ENCODE results near the gene DNM2. TPM values are rescaled to one million over a fixed set of nuclear protein-coding genes. Genes with fewer than 3 reads are reported as not detected.
A peak's percentile ranks its signal among the peaks of the same experiment; 100 is the strongest.

The DNM2 gene
- total and polyA plus RNA-seq, 10 of the 15 experiments (the other 5 are each of a cell fraction or from before 2014, with no cell fraction given) = 1.2 to 146 (median 68.9) TPM

DNA sequence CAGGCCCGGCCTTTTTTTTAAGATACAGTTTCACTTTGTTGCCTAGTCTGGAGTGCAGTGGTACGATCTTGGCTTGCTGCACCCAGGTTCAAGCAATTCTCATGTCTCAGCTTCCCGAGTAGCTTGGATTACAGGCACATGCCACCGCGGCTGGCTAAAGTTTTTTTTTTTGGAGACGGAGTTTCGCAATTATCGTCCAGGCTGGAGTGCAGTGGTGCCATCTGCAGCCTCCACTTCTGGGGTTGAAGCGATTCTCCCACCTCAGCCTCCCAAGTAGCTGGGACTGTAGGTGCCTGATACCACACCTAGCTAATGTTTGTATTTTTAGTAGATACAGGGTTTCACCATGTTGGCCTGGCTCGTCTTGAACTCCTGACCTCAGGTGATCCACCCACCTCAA, 148.6 kb downstream of the DNM2 start:
- Histone ChIP-seq H3K4me2 (ENCODE audit: control insufficient read depth, insufficient read depth) (no peak overlapping the region), H2AFZ (ENCODE audit: control insufficient read depth, low read depth, low read length) (no peak overlapping the region), H4K20me1 (ENCODE audit: control insufficient read depth, insufficient read depth) (no peaks in the 10 kb centered on the region), H3K4me3 (no peak overlapping the region), H3K27me3 (replicated peaks in 1 of 2; ENCODE audit: control insufficient read depth in 2 of 2, insufficient read depth in 2 of 2, low read length in 1 of 2) (no peaks in the 10 kb centered on the region), H3K79me2 (ENCODE audit: control insufficient read depth, insufficient read depth, low read length) (no peaks in the 10 kb centered on the region; the same call in 1 of the 2 replicates), H3K9me3 (replicated peaks; ENCODE audit: control insufficient read depth, insufficient read depth, low read length) (no peaks in the 10 kb centered on the region), H3K36me3 (ENCODE audit: control insufficient read depth in 2 of 2, insufficient read depth in 2 of 2, low read length in 1 of 2) (no peaks in the 10 kb centered on the region), H3K9ac (ENCODE audit: control insufficient read depth, insufficient read depth, low read length) (no peak overlapping the region), H3K27ac (ENCODE audit: control insufficient read depth, insufficient read depth) (no peak overlapping the region), H3K4me1 (ENCODE audit: control insufficient read depth, insufficient read depth, low read length) (peaks cover 16% of the 10 kb centered on the region)
- ATAC-seq (no peak), DNase-seq (ENCODE audit: low read depth, low spot score) (no peak), FAIRE-seq (no peak)
- no TSS peak for BruUV-seq (replicated peaks)
- SMC1A ChIA-PET (ENCODE audit: uncharacterized antibody, unreplicated experiment) = interaction anchor here (0.7 to 6.9 kb wide), 4 partner anchors 12 to 160 kb away, joined by 3 to 102 read pairs (median 9); partner anchors contain the start of genes DNM2 and TMED1
- intact Hi-C loops (cut with micrococcal nuclease; ENCODE audit: unreplicated experiment) (no loop called here), in situ Hi-C loops (cut with MboI) (no loop called here)
- POLR2A ChIA-PET = interaction anchor here (0.6 to 4.6 kb wide), 4 partner anchors 10 to 299 kb away, joined by 3 to 34 read pairs (median 4); partner anchors contain the start of gene DNM2
- RAD21 ChIA-PET (ENCODE audit: unreplicated experiment) = interaction anchor here (1.0 to 5.8 kb wide), 5 partner anchors 13 to 165 kb away, joined by 3 to 102 read pairs (median 8); partner anchors contain the start of genes DNM2, QTRT1 and TMED1
- WGBS (ENCODE audit: insufficient coverage, insufficient replicate concordance, low lambda C conversion rate, missing lambda C conversion rate) = 91% methylated on average over 10 of the region's 10 CpGs
- CTCF ChIA-PET = interaction anchor here (2.0 to 7.5 kb wide), 7 partner anchors 8 to 165 kb away, joined by 9 to 211 read pairs (median 41); partner anchors contain the start of genes C19orf38, DNM2, QTRT1 and TMED1
- TF ChIP-seq JUNB (IDR thresholded peaks at IDR 0.05) (no peak), BACH1 (IDR thresholded peaks at IDR 0.05; ENCODE audit: borderline replicate concordance) (no peak), HDGF (IDR thresholded peaks at IDR 0.05) (no peak), CBX3 (IDR thresholded peaks at IDR 0.05; ENCODE audit: borderline replicate concordance, low read depth) (no peak)

DNA sequence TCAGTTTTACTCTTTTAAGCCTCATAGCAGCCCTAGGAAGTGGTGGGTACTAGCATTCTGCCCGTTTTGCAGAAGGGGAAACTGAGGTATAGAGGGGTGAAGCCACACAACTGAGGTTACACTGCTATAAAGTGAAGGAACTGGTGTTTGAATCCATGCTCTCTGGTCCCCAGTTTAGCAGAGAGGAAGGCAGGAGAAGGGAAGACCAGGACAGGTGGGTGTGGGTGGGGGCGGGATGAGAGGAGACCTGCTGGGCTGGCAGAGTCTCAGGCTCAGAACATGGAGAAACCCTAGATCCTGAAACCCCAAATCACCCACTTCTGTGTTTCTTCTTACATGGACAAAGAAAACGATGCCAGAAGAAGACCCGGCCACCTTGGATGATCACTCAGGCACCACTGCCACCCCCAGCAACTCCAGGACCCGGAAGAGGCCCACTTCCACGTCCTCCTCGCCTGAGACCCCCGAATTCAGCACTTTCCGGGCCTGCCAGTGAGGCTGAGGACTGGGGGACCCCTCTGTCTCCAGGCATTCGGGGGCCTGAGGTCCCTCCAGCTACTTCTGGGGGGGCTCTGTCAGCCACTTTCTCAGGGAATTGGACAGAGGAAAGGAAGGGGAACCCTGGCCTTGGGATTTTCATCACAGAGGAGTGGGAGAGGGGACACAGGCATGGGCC, 151.1 kb downstream of the DNM2 start:
- in situ Hi-C loops (cut with MboI) = no loop called here
- Histone ChIP-seq H3K9me3 (replicated peaks; ENCODE audit: control insufficient read depth, insufficient read depth, low read length) (no peaks in the 10 kb centered on the region), H3K4me2 (ENCODE audit: control insufficient read depth, insufficient read depth) (peak overlapping the region; percentile 81), H3K79me2 (ENCODE audit: control insufficient read depth, insufficient read depth, low read length) (peaks cover 22% of the 10 kb centered on the region), H3K36me3 (ENCODE audit: control insufficient read depth in 2 of 2, insufficient read depth in 2 of 2, low read length in 1 of 2) (no peaks in the 10 kb centered on the region), H3K4me1 (ENCODE audit: control insufficient read depth, insufficient read depth, low read length) (peaks cover 17% of the 10 kb centered on the region), H2AFZ (ENCODE audit: control insufficient read depth, low read depth, low read length) (no peak overlapping the region), H3K4me3 (peak overlapping the region; percentile 43; the same call in 1 of the 2 replicates), H3K9ac (ENCODE audit: control insufficient read depth, insufficient read depth, low read length) (no peak overlapping the region), H3K27ac (ENCODE audit: control insufficient read depth, insufficient read depth) (peak overlapping the region; percentile 85; the same call in 1 of the 2 replicates), H4K20me1 (ENCODE audit: control insufficient read depth, insufficient read depth) (no peaks in the 10 kb centered on the region), H3K27me3 (replicated peaks in 1 of 2; ENCODE audit: control insufficient read depth in 2 of 2, insufficient read depth in 2 of 2, low read length in 1 of 2) (no peaks in the 10 kb centered on the region)
- no peak for FAIRE-seq
- ChIA-PET RAD21 (ENCODE audit: unreplicated experiment) (interaction anchor here (1.3 to 5.8 kb wide), 2 partner anchors 10 to 151 kb away, joined by 6 to 102 read pairs; partner anchors contain the start of gene DNM2), POLR2A (interaction anchor here (0.6 to 2.3 kb wide), 7 partner anchors 18 to 1117 kb away, joined by 3 to 17 read pairs (median 5); partner anchors contain the start of genes DNM2 and TMED1), CTCF (interaction anchor here (0.7 to 7.5 kb wide), 7 partner anchors 9 to 344 kb away, joined by 3 to 211 read pairs (median 6); partner anchors contain the start of gene DNM2), SMC1A (ENCODE audit: uncharacterized antibody, unreplicated experiment) (interaction anchor here (0.9 to 6.9 kb wide), 5 partner anchors 9 to 150 kb away, joined by 3 to 102 read pairs (median 4); partner anchors contain the start of genes DNM2 and TMED1)
- 80% methylated on average over 10 of the region's 10 CpGs for WGBS (ENCODE audit: insufficient coverage, insufficient replicate concordance, low lambda C conversion rate, missing lambda C conversion rate)
- intact Hi-C loops (cut with micrococcal nuclease; ENCODE audit: unreplicated experiment) = no loop called here
- TF ChIP-seq BCL11A (IDR thresholded peaks at IDR 0.05; ENCODE audit: low read depth, low read length) = no peak
- no peak for TF ChIP-seq NR2C2 (IDR thresholded peaks at IDR 0.05; ENCODE audit: borderline replicate concordance, control insufficient read depth, insufficient read length, low read depth)
- TF ChIP-seq NR2C1 (IDR thresholded peaks at IDR 0.05) = no peak
- no peak for TF ChIP-seq ZBTB33 (IDR thresholded peaks at IDR 0.05)
- TF ChIP-seq CBFB (IDR thresholded peaks at IDR 0.05; ENCODE audit: low read depth) = no peak
- no peak for TF ChIP-seq TCF12 (IDR thresholded peaks at IDR 0.05; ENCODE audit: low read depth, low read length)
- TF ChIP-seq POU2F2 (IDR thresholded peaks at IDR 0.05; ENCODE audit: borderline replicate concordance, low read depth, low read length) = no peak
- TF ChIP-seq POLR2AphosphoS2 (IDR thresholded peaks at IDR 0.05; ENCODE audit: low read depth, low read length) = no peak
- no peak for TF ChIP-seq ZNF384 (IDR thresholded peaks at IDR 0.05; ENCODE audit: borderline replicate concordance, low read depth, low read length)
- no peak for TF ChIP-seq RUNX3 (IDR thresholded peaks at IDR 0.05; ENCODE audit: low read length)
- BruUV-seq (replicated peaks) = no TSS peak
- no peak for ATAC-seq
- DNase-seq (ENCODE audit: low read depth, low spot score) = no peak
